ENCODE results near the gene HGF.

DNA sequence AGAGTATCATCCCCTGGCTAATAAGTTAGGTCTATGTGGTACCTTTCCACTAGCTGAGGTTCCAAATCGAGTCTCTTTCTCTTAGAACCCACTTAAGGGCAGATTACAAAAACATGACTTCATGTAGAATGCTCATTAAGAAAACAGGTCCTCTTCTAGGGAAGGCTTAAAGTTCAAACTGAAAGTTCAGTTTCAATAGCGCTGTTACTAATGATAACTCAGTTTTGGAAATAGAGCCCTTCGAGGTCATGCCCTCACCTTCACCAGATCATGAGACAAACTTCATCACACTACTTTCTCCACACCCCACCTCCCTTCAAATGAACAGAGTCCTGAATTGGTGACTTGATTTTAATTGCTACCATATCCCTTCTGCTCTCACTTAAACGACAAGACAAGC, 26.2 kb downstream of the HGF start:
- TF ChIP-seq, protein P1, sequence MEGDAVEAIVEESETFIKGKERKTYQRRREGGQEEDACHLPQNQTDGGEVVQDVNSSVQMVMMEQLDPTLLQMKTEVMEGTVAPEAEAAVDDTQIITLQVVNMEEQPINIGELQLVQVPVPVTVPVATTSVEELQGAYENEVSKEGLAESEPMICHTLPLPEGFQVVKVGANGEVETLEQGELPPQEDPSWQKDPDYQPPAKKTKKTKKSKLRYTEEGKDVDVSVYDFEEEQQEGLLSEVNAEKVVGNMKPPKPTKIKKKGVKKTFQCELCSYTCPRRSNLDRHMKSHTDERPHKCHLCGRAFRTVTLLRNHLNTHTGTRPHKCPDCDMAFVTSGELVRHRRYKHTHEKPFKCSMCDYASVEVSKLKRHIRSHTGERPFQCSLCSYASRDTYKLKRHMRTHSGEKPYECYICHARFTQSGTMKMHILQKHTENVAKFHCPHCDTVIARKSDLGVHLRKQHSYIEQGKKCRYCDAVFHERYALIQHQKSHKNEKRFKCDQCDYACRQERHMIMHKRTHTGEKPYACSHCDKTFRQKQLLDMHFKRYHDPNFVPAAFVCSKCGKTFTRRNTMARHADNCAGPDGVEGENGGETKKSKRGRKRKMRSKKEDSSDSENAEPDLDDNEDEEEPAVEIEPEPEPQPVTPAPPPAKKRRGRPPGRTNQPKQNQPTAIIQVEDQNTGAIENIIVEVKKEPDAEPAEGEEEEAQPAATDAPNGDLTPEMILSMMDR (conservative IDR thresholded peaks at IDR 0.05; ENCODE audit: low read length) = no peak
- no peak for TF ChIP-seq EZH2phosphoT487 (IDR thresholded peaks at IDR 0.05; ENCODE audit: borderline replicate concordance)

Measured in Loucy (cell line).